ENCODE data around the gene BPI.
"Not testable (repeated sequence)": the region's sequence is repeated elsewhere in the genome, so short reads cannot be mapped to it uniquely, and the experiment has no call there.

The BPI gene

GRCh38 chr20:38372806-38373205 is 68.8 kb downstream of the BPI start:
- DNase-seq, result no peak

GRCh38 chr20:38373231-38373867 is 69.4 kb downstream of the BPI start:
- no peak for DNase-seq

DNA sequence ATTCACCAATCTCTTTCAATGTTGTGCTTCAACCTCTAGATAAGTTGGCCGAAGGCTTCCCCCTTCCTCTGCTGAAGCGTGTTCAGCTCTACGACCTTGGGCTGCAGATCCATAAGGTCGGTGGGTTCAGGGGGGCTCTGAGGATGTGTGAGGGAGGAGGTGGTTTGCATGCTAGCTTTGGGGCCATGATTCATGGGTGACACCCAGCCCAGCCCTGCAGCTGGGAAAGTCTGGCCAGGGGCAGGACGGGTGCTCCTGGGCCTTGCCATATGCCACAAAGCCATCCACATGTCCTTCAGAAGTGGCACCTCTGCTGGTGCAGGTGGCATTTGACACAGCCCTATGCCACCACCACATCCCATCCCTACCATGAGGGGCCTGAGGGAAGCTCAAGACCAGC is 69.9 kb downstream of the BPI start:
- DNase-seq, result no peak

- no peak for DNase-seq
Measured at GRCh38 chr20:38377039-38377685, 73.2 kb downstream of the BPI start.

DNA sequence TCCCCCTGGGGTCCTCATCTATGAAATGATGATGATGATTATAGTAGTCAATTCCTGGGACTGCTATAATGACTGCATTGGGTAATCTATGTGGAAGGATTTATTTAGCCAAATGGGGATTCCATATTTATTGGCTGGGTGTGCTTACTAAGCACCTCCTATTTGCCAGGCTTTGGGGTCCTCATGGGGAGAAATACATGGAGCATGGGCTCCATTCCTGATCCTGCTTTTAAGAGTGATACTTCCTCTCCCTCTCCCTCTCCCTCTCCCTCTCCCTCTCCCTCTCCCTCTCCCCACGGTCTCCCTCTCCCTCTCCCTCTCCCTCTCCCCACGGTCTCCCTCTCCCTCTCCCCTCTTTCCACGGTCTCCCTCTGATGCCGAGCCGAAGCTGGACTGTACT is 73.9 kb downstream of the BPI start:
- DNase-seq, result not testable (repeated sequence)

DNA sequence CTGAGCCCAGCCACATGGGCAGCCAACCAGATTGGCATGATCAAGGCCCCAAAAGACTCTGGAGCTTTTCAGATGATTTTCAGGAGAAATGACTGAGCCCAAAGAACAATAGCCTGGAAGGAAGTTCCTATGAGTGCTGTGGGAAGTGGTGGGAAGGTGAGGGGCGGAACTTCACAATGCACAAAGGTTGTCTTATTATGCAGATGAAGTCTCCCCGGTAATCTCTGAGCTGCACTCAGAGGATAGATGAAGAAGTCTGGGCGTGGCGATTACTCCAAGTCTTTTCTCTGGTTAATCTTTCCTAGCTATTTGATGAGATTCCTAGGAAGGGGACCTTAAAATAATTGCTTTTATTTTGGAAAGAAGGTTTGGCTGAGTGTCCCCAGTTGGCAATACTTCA is 79.2 kb downstream of the BPI start:
- no peak for DNase-seq

DNA sequence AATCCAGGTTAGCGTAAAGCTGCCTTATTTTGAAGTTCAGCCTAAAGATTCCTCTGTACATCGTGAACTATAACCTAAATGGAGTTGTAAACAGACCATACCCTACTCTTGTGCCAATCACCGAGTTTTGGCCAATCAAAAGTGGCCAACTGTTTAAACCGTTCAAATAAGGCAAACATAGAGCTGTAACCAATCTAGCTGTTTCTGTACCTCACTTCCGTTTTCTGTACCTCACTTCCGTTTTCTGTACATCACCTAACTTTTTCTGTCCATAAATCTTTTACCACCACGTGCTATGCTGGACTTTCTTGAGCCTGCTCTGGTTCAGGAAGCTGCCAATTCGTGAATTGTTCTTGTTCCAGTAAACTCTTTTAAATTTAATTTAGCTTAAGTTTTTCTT is 82.0 kb downstream of the BPI start:
- no peak for DNase-seq

DNA sequence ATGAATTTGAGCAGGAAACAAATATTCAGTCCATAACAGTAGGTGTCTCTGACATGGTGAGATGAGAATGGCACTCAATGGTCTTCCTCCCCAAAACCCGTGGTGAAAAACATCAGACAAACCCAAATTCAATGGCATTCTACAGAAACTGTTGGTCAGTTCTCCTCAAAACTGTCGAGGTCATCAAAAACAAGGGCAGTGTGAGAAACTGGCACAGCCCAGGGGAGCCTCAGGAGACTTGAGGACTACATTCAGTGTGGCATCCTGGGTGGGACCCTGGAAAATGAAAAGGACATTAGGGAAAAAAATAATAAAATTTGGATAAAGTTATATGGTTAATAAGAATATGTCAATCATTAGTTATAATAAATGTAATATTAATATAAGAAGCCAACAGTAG is 82.9 kb downstream of the BPI start:
- DNase-seq, result no peak
